ENCODE data around the gene EIF4E3. TPM values are rescaled to one million over a fixed set of nuclear protein-coding genes. Genes with fewer than 3 reads are reported as not detected.

EIF4E3 gene
- 10 to 100 TPM; 36.2 to 51.9 (median 39.4) TPM for total RNA-seq

- 8% methylated on average over 10 of the region's 80 CpGs for WGBS
- no peak for DNase-seq (ENCODE audit: extremely low spot score)
- no peaks in the 10 kb centered on the region for H3K27me3 ChIP-seq
- no peaks in the 10 kb centered on the region for H3K9me3 ChIP-seq
- peak within 1 kb of the TSS; percentile 70 to 99 (median 86) for H3K4me3 ChIP-seq
- no peak for TF ChIP-seq POLR2A (IDR thresholded peaks at IDR 0.05; ENCODE audit: low read depth)
- no peak for TF ChIP-seq EP300 (IDR thresholded peaks at IDR 0.05)
- TF ChIP-seq POLR2AphosphoS5 (IDR thresholded peaks at IDR 0.05) = peak in 1 of 2 donors; percentile 38
- TF ChIP-seq CTCF (IDR thresholded peaks at IDR 0.05) = no peak
- H3K27ac ChIP-seq (replicated peaks in 1 of 4) = peak within 1 kb of the TSS; percentile 80 to 84 (median 84)
- no peaks in the 10 kb centered on the region for H3K36me3 ChIP-seq
- H3K4me1 ChIP-seq = peaks cover 19 to 41% (median 29%) of the 10 kb centered on the region in 4 donors
- intact Hi-C loops (cut with DNase I) = loop anchor here (10.0 kb wide), 1 partner anchor 1099 kb away; no protein-coding TSS in a partner anchor
These were observed at the start of gene EIF4E3 for GRCh38 chr3:71725271-71725991. Gene EIF4E3 (minus strand): TSS chr3:71725402. CDS start chr3:71725367, 35 bp downstream.

- Histone ChIP-seq H3K4me3 (no peak overlapping the region), H3K36me3 (no peaks in the 10 kb centered on the region), H3K4me1 (no peaks in the 10 kb centered on the region), H3K27me3 (peaks cover 0 to 35% (median 0%) of the 10 kb centered on the region in 4 donors), H3K27ac (replicated peaks in 1 of 4) (no peak overlapping the region), H3K9me3 (no peaks in the 10 kb centered on the region)
- peak; percentile 37 for DNase-seq (ENCODE audit: extremely low spot score)
- TF ChIP-seq POLR2AphosphoS5 (IDR thresholded peaks at IDR 0.05) (no peak), EP300 (IDR thresholded peaks at IDR 0.05) (no peak), CTCF (IDR thresholded peaks at IDR 0.05) (no peak), POLR2A (IDR thresholded peaks at IDR 0.05; ENCODE audit: low read depth) (no peak)
- intact Hi-C loops (cut with DNase I) = no loop called here
- 54% methylated on average over 1 of the region's 1 CpG for WGBS
These were observed 46.7 kb upstream of the EIF4E3 start for GRCh38 chr3:71771884-71772283.

- H3K9me3 ChIP-seq = no peaks in the 10 kb centered on the region
- no peaks in the 10 kb centered on the region for H3K4me1 ChIP-seq
- H3K27me3 ChIP-seq = peaks cover 0 to 28% (median 0%) of the 10 kb centered on the region in 4 donors
- peak; percentile 60 for DNase-seq (ENCODE audit: extremely low spot score)
- intact Hi-C loops (cut with DNase I) = no loop called here
- H3K27ac ChIP-seq (replicated peaks in 1 of 4) = no peak overlapping the region
- 73% methylated on average over 5 of the region's 5 CpGs for WGBS
- no peak overlapping the region for H3K4me3 ChIP-seq
- no peaks in the 10 kb centered on the region for H3K36me3 ChIP-seq
- TF ChIP-seq POLR2AphosphoS5 (IDR thresholded peaks at IDR 0.05) (no peak), EP300 (IDR thresholded peaks at IDR 0.05) (no peak), CTCF (IDR thresholded peaks at IDR 0.05) (no peak), POLR2A (IDR thresholded peaks at IDR 0.05; ENCODE audit: low read depth) (no peak)
These were observed 45.9 kb upstream of the EIF4E3 start for GRCh38 chr3:71771126-71771525.

GRCh38 chr3:71763426-71763825 lies 38.2 kb upstream of the EIF4E3 start:
- no peaks in the 10 kb centered on the region for H3K4me1 ChIP-seq
- no peak overlapping the region for H3K27ac ChIP-seq (replicated peaks in 1 of 4)
- peaks cover 0 to 27% (median 0%) of the 10 kb centered on the region in 4 donors for H3K27me3 ChIP-seq
- no peak for DNase-seq (ENCODE audit: extremely low spot score)
- intact Hi-C loops (cut with DNase I) = no loop called here
- H3K4me3 ChIP-seq = no peak overlapping the region
- WGBS = 82% methylated on average over 5 of the region's 5 CpGs
- H3K36me3 ChIP-seq = no peaks in the 10 kb centered on the region
- TF ChIP-seq CTCF (IDR thresholded peaks at IDR 0.05) (no peak), POLR2A (IDR thresholded peaks at IDR 0.05; ENCODE audit: low read depth) (no peak), POLR2AphosphoS5 (IDR thresholded peaks at IDR 0.05) (no peak), EP300 (IDR thresholded peaks at IDR 0.05) (no peak)
- H3K9me3 ChIP-seq = no peaks in the 10 kb centered on the region

Data from esophagus muscularis mucosa (tissue), 4 donors.